Measurements from ENCODE around the gene PDCD2L.

The PDCD2L gene

DNA sequence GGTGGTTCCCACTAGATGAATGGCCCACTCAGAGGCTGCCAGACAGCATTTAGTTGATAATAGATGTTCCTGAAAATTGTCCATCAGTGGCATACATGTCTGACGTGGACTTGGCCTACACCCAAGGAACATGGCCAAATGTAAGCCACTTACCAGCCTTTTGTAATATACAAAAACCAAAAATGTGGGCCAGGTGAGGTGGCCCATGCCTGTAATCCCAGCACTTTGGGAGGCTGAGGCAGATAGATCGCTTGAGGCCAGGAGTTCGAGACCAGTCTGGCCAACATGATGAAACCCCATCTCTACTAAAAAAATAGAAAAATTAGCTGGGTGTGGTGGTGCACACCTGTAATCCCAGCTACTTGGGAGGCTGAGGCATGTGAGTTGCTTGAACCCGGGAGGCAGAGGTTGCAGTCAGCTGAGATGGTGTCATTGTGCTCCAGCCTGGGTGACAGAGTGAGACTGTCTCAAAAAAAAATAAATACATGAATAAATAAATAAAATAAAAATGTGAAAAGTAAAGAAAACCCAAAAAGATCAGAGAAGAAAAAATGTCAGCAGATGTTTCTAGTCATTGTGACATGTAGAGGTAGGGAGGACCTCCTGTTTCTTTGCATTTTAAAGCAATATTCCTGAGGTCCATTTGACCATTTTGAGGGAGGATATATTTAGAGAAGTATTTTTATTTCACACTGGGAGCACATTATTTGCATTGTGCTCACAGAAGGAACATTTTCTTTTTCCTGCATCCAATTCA lies 70.2 kb downstream of the PDCD2L start:
- no peak for DNase-seq

DNA sequence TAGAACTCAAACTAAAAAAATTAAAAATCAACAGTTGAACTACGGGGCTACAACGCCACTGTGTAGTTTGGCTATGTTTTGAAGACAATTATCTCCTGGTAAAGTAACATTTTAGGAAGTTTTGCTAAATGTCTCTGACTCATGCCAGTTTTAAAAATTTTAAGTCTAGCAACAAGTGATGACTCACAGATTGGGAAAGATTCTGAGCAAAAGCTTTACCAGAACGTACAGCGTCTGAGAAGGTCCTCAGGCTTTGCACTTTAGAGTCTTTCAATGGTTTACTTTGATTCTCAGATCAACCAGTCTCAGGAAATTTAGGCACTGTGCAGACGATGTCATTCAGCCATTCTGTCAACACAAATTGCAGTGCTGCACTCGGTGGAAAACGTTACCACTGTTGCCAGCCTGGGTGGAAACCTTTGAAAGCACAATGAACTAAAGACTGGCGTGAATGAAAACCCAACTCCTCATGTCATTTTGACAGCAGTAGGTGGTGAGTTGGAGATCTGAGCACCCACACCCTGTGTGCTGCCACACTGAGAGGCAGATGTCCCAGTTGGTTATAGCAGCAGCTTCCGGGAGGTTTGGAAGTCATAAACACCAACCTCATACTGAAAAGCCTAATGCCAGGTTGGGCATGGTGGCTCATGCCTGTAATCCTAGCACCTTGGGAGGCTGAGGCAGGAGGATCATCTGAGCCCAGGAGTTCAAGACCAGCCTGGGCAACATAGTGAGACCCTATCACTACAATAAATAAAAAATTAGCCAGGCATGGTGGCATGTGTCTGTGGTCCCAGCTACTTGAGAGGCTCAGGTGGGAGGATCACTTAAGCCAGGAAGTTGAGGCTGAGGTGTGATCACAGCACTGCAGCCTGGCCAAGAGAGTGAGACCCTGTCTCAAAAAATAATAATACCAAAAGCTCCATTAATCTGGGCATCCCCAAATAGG lies 71.1 kb downstream of the PDCD2L start:
- no peak for DNase-seq

Data from activated T-cell treated with anti-CD3 and anti-CD28 coated beads for 4 hours (primary cell).